Measurements from ENCODE around the gene CARS1. TPM values are rescaled to one million over a fixed set of nuclear protein-coding genes. Genes with fewer than 3 reads are reported as not detected.

The CARS1 gene
- total RNA-seq, 2 experiments from 2014 or later, result 81.4 to 97.6 TPM

- H3K27ac Mint-ChIP-seq, result peak overlapping the region; percentile 25
Observed at GRCh38 chr11:3093281-3094191, 36.3 kb upstream of the CARS1 start.

GRCh38 chr11:3092603-3093141 lies 35.4 kb upstream of the CARS1 start:
- no peak for DNase-seq
- Mint-ChIP-seq H3K4me1 (peaks cover 7% of the 10 kb centered on the region), H3K9me3 (no peaks in the 10 kb centered on the region), H3K4me3 (no peak overlapping the region), H3K27ac (no peak overlapping the region), H3K27me3 (no peaks in the 10 kb centered on the region), H3K36me3 (ENCODE audit: low read depth) (no peaks in the 10 kb centered on the region)
- POLR2A ChIA-PET, result interaction anchor here (1.1 kb wide), 1 partner anchor 117 kb away, joined by 3 read pairs; no protein-coding TSS in a partner anchor
- CTCF ChIA-PET, result interaction anchor here (1.0 to 4.9 kb wide), 4 partner anchors 12 to 163 kb away, joined by 4 to 24 read pairs (median 10); partner anchors contain the start of gene PHLDA2

More at GRCh38 chr11:3093281-3094191, 36.3 kb upstream of the CARS1 start:
- ChIA-PET CTCF (interaction anchor here (0.6 to 1.9 kb wide), 2 partner anchors 11 to 19 kb away, joined by 6 to 11 read pairs; no protein-coding TSS in a partner anchor), POLR2A (no interaction called here)
- Mint-ChIP-seq H3K36me3 (ENCODE audit: low read depth) (no peaks in the 10 kb centered on the region), H3K4me3 (no peak overlapping the region), H3K4me1 (peaks cover 7% of the 10 kb centered on the region), H3K9me3 (no peaks in the 10 kb centered on the region), H3K27me3 (no peaks in the 10 kb centered on the region)
- DNase-seq, result no peak

GRCh38 chr11:3091846-3092602 lies 34.8 kb upstream of the CARS1 start:
- Mint-ChIP-seq H3K4me3 (no peak overlapping the region), H3K27ac (no peak overlapping the region), H3K36me3 (ENCODE audit: low read depth) (no peaks in the 10 kb centered on the region), H3K4me1 (peaks cover 7% of the 10 kb centered on the region), H3K27me3 (no peaks in the 10 kb centered on the region), H3K9me3 (no peaks in the 10 kb centered on the region)
- ChIA-PET CTCF (interaction anchor here (0.6 to 4.9 kb wide), 26 partner anchors 9 to 559 kb away, joined by 3 to 31 read pairs (median 4); partner anchors contain the start of gene PHLDA2), POLR2A (interaction anchor here (0.8 to 1.1 kb wide), 2 partner anchors 55 to 116 kb away, joined by 3 read pairs; no protein-coding TSS in a partner anchor)
- peak; percentile 76 for DNase-seq

GRCh38 chr11:3091081-3091845 lies 34.0 kb upstream of the CARS1 start:
- no peaks in the 10 kb centered on the region for H3K27me3 Mint-ChIP-seq
- ChIA-PET POLR2A (interaction anchor here (0.8 to 1.1 kb wide), 2 partner anchors 54 to 115 kb away, joined by 3 read pairs; no protein-coding TSS in a partner anchor), CTCF (interaction anchor here (0.6 to 4.9 kb wide), 28 partner anchors 8 to 559 kb away, joined by 3 to 31 read pairs (median 4); partner anchors contain the start of gene PHLDA2)
- H3K4me1 Mint-ChIP-seq, result peaks cover 7% of the 10 kb centered on the region
- no peak for DNase-seq
- no peaks in the 10 kb centered on the region for H3K9me3 Mint-ChIP-seq
- peak overlapping the region; percentile 25 for H3K27ac Mint-ChIP-seq
- no peak overlapping the region for H3K4me3 Mint-ChIP-seq
- H3K36me3 Mint-ChIP-seq (ENCODE audit: low read depth), result no peaks in the 10 kb centered on the region

GRCh38 chr11:3090096-3090901 lies 33.1 kb upstream of the CARS1 start:
- ChIA-PET CTCF (interaction anchor here (0.6 to 4.9 kb wide), 14 partner anchors 12 to 558 kb away, joined by 3 to 31 read pairs (median 5); partner anchors contain the start of gene PHLDA2), POLR2A (no interaction called here)
- no peak for DNase-seq
- H3K4me3 Mint-ChIP-seq, result no peak overlapping the region
- H3K27me3 Mint-ChIP-seq, result no peaks in the 10 kb centered on the region
- no peak overlapping the region for H3K27ac Mint-ChIP-seq
- peaks cover 7% of the 10 kb centered on the region for H3K4me1 Mint-ChIP-seq
- H3K9me3 Mint-ChIP-seq, result no peaks in the 10 kb centered on the region
- no peaks in the 10 kb centered on the region for H3K36me3 Mint-ChIP-seq (ENCODE audit: low read depth)

GRCh38 chr11:3089236-3090061 lies 32.2 kb upstream of the CARS1 start:
- Mint-ChIP-seq H3K4me3 (no peak overlapping the region), H3K27me3 (no peaks in the 10 kb centered on the region), H3K27ac (no peak overlapping the region), H3K4me1 (peaks cover 7% of the 10 kb centered on the region), H3K9me3 (no peaks in the 10 kb centered on the region), H3K36me3 (ENCODE audit: low read depth) (no peaks in the 10 kb centered on the region)
- ChIA-PET CTCF (interaction anchor here (0.7 to 4.9 kb wide), 7 partner anchors 11 to 557 kb away, joined by 3 to 31 read pairs (median 3); no protein-coding TSS in a partner anchor), POLR2A (no interaction called here)
- DNase-seq, result no peak

- no peak for DNase-seq
- H3K4me1 Mint-ChIP-seq, result peaks cover 7% of the 10 kb centered on the region
- H3K36me3 Mint-ChIP-seq (ENCODE audit: low read depth), result no peaks in the 10 kb centered on the region
- ChIA-PET POLR2A (interaction anchor here (0.6 kb wide), 1 partner anchor 115 kb away, joined by 3 read pairs; no protein-coding TSS in a partner anchor), CTCF (interaction anchor here (0.9 to 4.9 kb wide), 5 partner anchors 11 to 556 kb away, joined by 3 to 31 read pairs (median 3); no protein-coding TSS in a partner anchor)
- H3K27me3 Mint-ChIP-seq, result no peaks in the 10 kb centered on the region
- H3K9me3 Mint-ChIP-seq, result no peaks in the 10 kb centered on the region
- no peak overlapping the region for H3K4me3 Mint-ChIP-seq
- no peak overlapping the region for H3K27ac Mint-ChIP-seq
Observed at GRCh38 chr11:3088806-3089205, 31.6 kb upstream of the CARS1 start.

- H3K4me1 Mint-ChIP-seq, result peaks cover 7% of the 10 kb centered on the region
- no peak overlapping the region for H3K27ac Mint-ChIP-seq
- ChIA-PET POLR2A (interaction anchor here (0.6 kb wide), 1 partner anchor 114 kb away, joined by 3 read pairs; no protein-coding TSS in a partner anchor), CTCF (interaction anchor here (0.9 to 4.9 kb wide), 2 partner anchors 38 to 51 kb away, joined by 3 to 24 read pairs; no protein-coding TSS in a partner anchor)
- H3K27me3 Mint-ChIP-seq, result no peaks in the 10 kb centered on the region
- H3K4me3 Mint-ChIP-seq, result no peak overlapping the region
- no peak for DNase-seq
- no peaks in the 10 kb centered on the region for H3K9me3 Mint-ChIP-seq
- no peaks in the 10 kb centered on the region for H3K36me3 Mint-ChIP-seq (ENCODE audit: low read depth)
Observed at GRCh38 chr11:3087821-3088800, 30.9 kb upstream of the CARS1 start.

- no peaks in the 10 kb centered on the region for H3K36me3 Mint-ChIP-seq (ENCODE audit: low read depth)
- ChIA-PET CTCF (interaction anchor here (1.4 to 1.5 kb wide), 2 partner anchors 195 to 554 kb away, joined by 3 read pairs; no protein-coding TSS in a partner anchor), POLR2A (no interaction called here)
- no peak overlapping the region for H3K27ac Mint-ChIP-seq
- peaks cover 7% of the 10 kb centered on the region for H3K4me1 Mint-ChIP-seq
- DNase-seq, result no peak
- H3K27me3 Mint-ChIP-seq, result no peaks in the 10 kb centered on the region
- H3K9me3 Mint-ChIP-seq, result no peaks in the 10 kb centered on the region
- no peak overlapping the region for H3K4me3 Mint-ChIP-seq
Observed at GRCh38 chr11:3087373-3087772, 30.1 kb upstream of the CARS1 start.

Data from activated CD4-positive, alpha-beta T cell treated with anti-CD3 and anti-CD28 coated beads, Interleukin-2, amount 10 ng/mL, durations not matched to agents 7 days and 5 days (primary cell).